Right cardiac atrium (tissue), 5 donors: ENCODE results near the gene TPM3. TPM values are rescaled to one million over a fixed set of nuclear protein-coding genes. Genes with fewer than 3 reads are reported as not detected.
"Not testable (repeated sequence)": the region's sequence is repeated elsewhere in the genome, so short reads cannot be mapped to it uniquely, and the experiment has no call there.

ENCODE experiments used
- ATAC-seq, 2 donors: fragments of 200-7000 bp; cut with Tn5 transposase; one replicate each; pipeline versions ENCODE4 v1.8.0 to v1.9.1; 2020; ENCODE audit warnings: moderate library complexity in 2 of 2, mild to moderate bottlenecking in 1 of 2
- DNase-seq, 3 donors: peaks; one replicate each; pipeline ENCODE4 v3.0.0-alpha.2; 2020
- H3K27ac ChIP-seq: one replicate; pipeline ENCODE4 v1.5.1; 2013; ENCODE audit warnings: mild to moderate bottlenecking, low read length, control low read depth, moderate library complexity
- H3K27me3 ChIP-seq: one replicate; pipeline ENCODE4 v1.6.1; 2013; ENCODE audit not compliant: control insufficient read depth, insufficient read depth
- H3K4me1 ChIP-seq: one replicate; pipeline ENCODE4 v1.6.1; 2013; ENCODE audit warnings: low read length; ENCODE audit not compliant: control insufficient read depth, insufficient read depth
- H3K4me3 ChIP-seq: one replicate; pipeline ENCODE4 v1.5.1; 2013; ENCODE audit warnings: low read length, control low read depth
- H3K9me3 ChIP-seq: one replicate; pipeline ENCODE4 v1.6.1; 2013; ENCODE audit warnings: low read length; ENCODE audit not compliant: control insufficient read depth
- WGBS: extraction: QIAGEN DNeasy Blood & Tissue Kit; methylation state at CpG from one replicate; pipeline ENCODE4 v1.1.7; 2013; 5-methylcytosine and 5-hydroxymethylcytosine counted together
- intact Hi-C, 4 donors: fragments of 100-400 bp; cut with DNase I; formaldehyde crosslinking; loops; one replicate each; pipeline versions ENCODE4 v1.11.0 to v1.14.0; 2022 to 2023
- long read RNA-seq, 4 donors: library from polyadenylated mRNA; unstranded; transcript quantifications; one replicate each; pipeline ENCODE4 v2.0.0, GENCODE V29; 2020 to 2021
- polyA plus RNA-seq: library from polyadenylated mRNA; stranded (reverse); fragments of 200-250 nt; gene quantifications from one replicate; pipeline ENCODE4 v1.2.3, GENCODE V29; 2013
- total RNA-seq, 4 donors: library from RNA; stranded (reverse); fragmentation: NEBNext Ultra II Directional; extraction: Animal tissue kit (Norgen Biotek cat#: 25700); gene quantifications; one replicate each; pipeline ENCODE4 v1.2.1, GENCODE V29; 2021
- donor health status: healthy with polysubstance abuse.
- donor health status: DM: no; HTN: yes; CAD: no.
- donor health status: DM: no; HTN: no; CAD: no.
- donor health status: DM: no; HTN: yes; CAD: no; lungs with severe emphysema.
- donor health status: DM: yes; HTN: yes; CAD: no.

The TPM3 gene
- total RNA-seq, result 100 to 1,000 TPM; 202 to 594 (median 262) TPM
- polyA plus RNA-seq, result 391 TPM
- long read RNA-seq, donor 1, transcript TPM3-212 (8 exons, 3,131 nt), result major isoform, 82 of 246 reads
- long read RNA-seq, donor 1, transcript TPM3-210 (10 exons, 1,523 nt), result minor isoform, 77 of 246 reads
- long read RNA-seq, donor 1, transcript TPM3-206 (8 exons, 2,108 nt), result minor isoform, 19 of 246 reads
- long read RNA-seq, donor 1, partial matches to known transcripts, result 8 of 246 reads
- long read RNA-seq, donor 1, other reads (novel, unspliced or antisense), result 57 of 246 reads
- long read RNA-seq, donor 2, transcript TPM3-206 (8 exons, 2,108 nt), result minor isoform, 5 of 125 reads
- long read RNA-seq, donor 2, transcript TPM3-210 (10 exons, 1,523 nt), result major isoform, 59 of 125 reads
- long read RNA-seq, donor 2, transcript TPM3-212 (8 exons, 3,131 nt), result minor isoform, 22 of 125 reads
- long read RNA-seq, donor 2, partial matches to known transcripts, result 3 of 125 reads
- long read RNA-seq, donor 2, other reads (novel, unspliced or antisense), result 35 of 125 reads
- long read RNA-seq, donor 3, transcript TPM3-206 (8 exons, 2,108 nt), result minor isoform, 15 of 1,046 reads
- long read RNA-seq, donor 3, transcript TPM3-210 (10 exons, 1,523 nt), result major isoform, 411 of 1,046 reads
- long read RNA-seq, donor 3, transcript TPM3-212 (8 exons, 3,131 nt), result minor isoform, 212 of 1,046 reads
- long read RNA-seq, donor 3, transcript TPM3-201 (9 exons, 1,219 nt), result minor isoform, 11 of 1,046 reads
- long read RNA-seq, donor 3, partial matches to known transcripts, result 37 of 1,046 reads
- long read RNA-seq, donor 3, other reads (novel, unspliced or antisense), result 347 of 1,046 reads
- long read RNA-seq, donor 4, transcript TPM3-206 (8 exons, 2,108 nt), result minor isoform, 9 of 151 reads
- long read RNA-seq, donor 4, transcript TPM3-210 (10 exons, 1,523 nt), result major isoform, 62 of 151 reads
- long read RNA-seq, donor 4, transcript TPM3-212 (8 exons, 3,131 nt), result minor isoform, 27 of 151 reads
- long read RNA-seq, donor 4, partial matches to known transcripts, result 2 of 151 reads
- long read RNA-seq, donor 4, other reads (novel, unspliced or antisense), result 50 of 151 reads

GRCh38 chr1:154191990-154192461, at the start of gene TPM3:
TPM3 (minus strand) TSS chr1:154192100; CDS start chr1:154192018, 82 bp downstream.
- Histone ChIP-seq H3K27ac (peak within 1 kb of the TSS; percentile 46), H3K4me1 (peaks cover 6% of the 10 kb centered on the region), H3K27me3 (no peaks in the 10 kb centered on the region), H3K4me3 (peak within 1 kb of the TSS; percentile 12), H3K9me3 (no peaks in the 10 kb centered on the region)
- DNase-seq, result no peak
- WGBS, result 8% methylated on average over 1 of the region's 1 CpG
- intact Hi-C loops, result loop anchor here in 1 of 4 donors (10.0 kb wide), 1 partner anchor 73 kb away; no protein-coding TSS in a partner anchor
- peak; percentile 55 to 83 for ATAC-seq

- DNase-seq (no peak), ATAC-seq (no peak)
- intact Hi-C loops, result no loop called here
- Histone ChIP-seq H3K27me3 (no peaks in the 10 kb centered on the region), H3K4me3 (no peak overlapping the region), H3K27ac (no peak overlapping the region), H3K4me1 (no peaks in the 10 kb centered on the region), H3K9me3 (no peaks in the 10 kb centered on the region)
- WGBS, result 86% methylated on average over 3 of the region's 3 CpGs
Observed at GRCh38 chr1:154240294-154240833, 48.5 kb upstream of the TPM3 start.

GRCh38 chr1:154239491-154239890, 47.6 kb upstream of the TPM3 start:
- Histone ChIP-seq H3K4me3 (no peak overlapping the region), H3K9me3 (no peaks in the 10 kb centered on the region), H3K27ac (no peak overlapping the region), H3K4me1 (no peaks in the 10 kb centered on the region), H3K27me3 (no peaks in the 10 kb centered on the region)
- ATAC-seq (no peak), DNase-seq (no peak)
- 83% methylated on average over 3 of the region's 3 CpGs for WGBS
- intact Hi-C loops, result no loop called here

GRCh38 chr1:154237880-154238506, 46.1 kb upstream of the TPM3 start:
- no peaks in the 10 kb centered on the region for H3K4me1 ChIP-seq
- no peak for ATAC-seq
- intact Hi-C loops, result no loop called here
- no peak overlapping the region for H3K27ac ChIP-seq
- no peaks in the 10 kb centered on the region for H3K27me3 ChIP-seq
- H3K9me3 ChIP-seq, result no peaks in the 10 kb centered on the region
- DNase-seq, result no peak
- no peak overlapping the region for H3K4me3 ChIP-seq
- WGBS, result 93% methylated on average over 6 of the region's 6 CpGs

- DNase-seq, result no peak
- Histone ChIP-seq H3K27ac (no peak overlapping the region), H3K9me3 (no peaks in the 10 kb centered on the region), H3K27me3 (no peaks in the 10 kb centered on the region), H3K4me1 (no peaks in the 10 kb centered on the region), H3K4me3 (no peak overlapping the region)
- no peak for ATAC-seq
- intact Hi-C loops, result no loop called here
- WGBS, result 95% methylated on average over 2 of the region's 2 CpGs
Observed at GRCh38 chr1:154237435-154237834, 45.5 kb upstream of the TPM3 start.

GRCh38 chr1:154236855-154237254, 45.0 kb upstream of the TPM3 start:
- Histone ChIP-seq H3K4me3 (no peak overlapping the region), H3K9me3 (no peaks in the 10 kb centered on the region), H3K27ac (no peak overlapping the region), H3K27me3 (no peaks in the 10 kb centered on the region), H3K4me1 (no peaks in the 10 kb centered on the region)
- DNase-seq (no peak), ATAC-seq (no peak)
- 84% methylated on average over 4 of the region's 4 CpGs for WGBS
- intact Hi-C loops, result no loop called here

GRCh38 chr1:154233127-154233526, 41.2 kb upstream of the TPM3 start:
- WGBS, result 95% methylated on average over 12 of the region's 12 CpGs
- ATAC-seq, result not testable (repeated sequence)

GRCh38 chr1:154231112-154231511, 39.2 kb upstream of the TPM3 start:
- ATAC-seq, intact Hi-C loops, H3K27me3 ChIP-seq, H3K9me3 ChIP-seq, DNase-seq, H3K27ac ChIP-seq, H3K4me3 ChIP-seq, H3K4me1 ChIP-seq: not testable (repeated sequence)
- WGBS, result 97% methylated on average over 3 of the region's 3 CpGs

More at GRCh38 chr1:154233127-154233526, 41.2 kb upstream of the TPM3 start:
- H3K4me1 ChIP-seq, intact Hi-C loops, H3K27me3 ChIP-seq, H3K27ac ChIP-seq, DNase-seq, H3K4me3 ChIP-seq, H3K9me3 ChIP-seq: not testable (repeated sequence)

GRCh38 chr1:154225370-154225769, 33.5 kb upstream of the TPM3 start:
- intact Hi-C loops, result loop anchor here in 1 of 4 donors (10.0 kb wide), 1 partner anchor 99 kb away; the partner anchor contains the start of genes AQP10 and ATP8B2
- 97% methylated on average over 2 of the region's 2 CpGs for WGBS
- Histone ChIP-seq H3K4me1 (no peaks in the 10 kb centered on the region), H3K9me3 (no peaks in the 10 kb centered on the region), H3K27me3 (no peaks in the 10 kb centered on the region), H3K4me3 (no peak overlapping the region), H3K27ac (no peak overlapping the region)
- DNase-seq, result no peak
- ATAC-seq, result no peak

- intact Hi-C loops, result loop anchor here in 1 of 4 donors (10.0 kb wide), 1 partner anchor 101 kb away; the partner anchor contains the start of genes AQP10 and ATP8B2
- Histone ChIP-seq H3K4me3 (no peak overlapping the region), H3K27ac (no peak overlapping the region), H3K4me1 (no peaks in the 10 kb centered on the region), H3K27me3 (no peaks in the 10 kb centered on the region), H3K9me3 (no peaks in the 10 kb centered on the region)
- WGBS, result 49% methylated on average over 2 of the region's 2 CpGs
- ATAC-seq (no peak), DNase-seq (no peak)
Observed at GRCh38 chr1:154223621-154224020, 31.7 kb upstream of the TPM3 start.
